HG02678 (cell line): Measurements from ENCODE around the gene CLIC6.
A peak's percentile ranks its signal among the peaks of the same experiment; 100 is the strongest.
"Not testable (repeated sequence)": the region's sequence is repeated elsewhere in the genome, so short reads cannot be mapped to it uniquely, and the experiment has no call there.

Source experiments
- ATAC-seq: cut with Tn5 transposase; IDR thresholded peaks from one replicate; pipeline ENCODE4 v1.9.1; 2021; ENCODE audit warnings: mild to moderate bottlenecking, moderate library complexity; ENCODE audit not compliant: unreplicated experiment

Gene CLIC6

GRCh38 chr21:34651642-34652041, 17.2 kb upstream of the CLIC6 start:
- no peak for ATAC-seq

- ATAC-seq = no peak
These were observed 15.3 kb upstream of the CLIC6 start for GRCh38 chr21:34653522-34653921.

- ATAC-seq = no peak
These were observed 6.9 kb upstream of the CLIC6 start for GRCh38 chr21:34661848-34662247.

- ATAC-seq = no peak
These were observed 1.0 kb upstream of the CLIC6 start for GRCh38 chr21:34667761-34668160.

GRCh38 chr21:34669149-34669879, 520 bp downstream of the CLIC6 start:
- ATAC-seq = peak; percentile 49

GRCh38 chr21:34669880-34670219, 1.1 kb downstream of the CLIC6 start:
- ATAC-seq = not testable (repeated sequence)

GRCh38 chr21:34670220-34670961, 1.6 kb downstream of the CLIC6 start:
- ATAC-seq = no peak

GRCh38 chr21:34670962-34671348, 2.2 kb downstream of the CLIC6 start:
- no peak for ATAC-seq

GRCh38 chr21:34671462-34671861, 2.7 kb downstream of the CLIC6 start:
- no peak for ATAC-seq

- no peak for ATAC-seq
These were observed 3.1 kb downstream of the CLIC6 start for GRCh38 chr21:34671891-34672290.

GRCh38 chr21:34673006-34673405, 4.2 kb downstream of the CLIC6 start:
- no peak for ATAC-seq

- ATAC-seq = no peak
These were observed 5.7 kb downstream of the CLIC6 start for GRCh38 chr21:34674468-34674867.

GRCh38 chr21:34675871-34676270, 7.1 kb downstream of the CLIC6 start:
- no peak for ATAC-seq

- no peak for ATAC-seq
These were observed 10.3 kb downstream of the CLIC6 start for GRCh38 chr21:34679051-34679450.

- no peak for ATAC-seq
These were observed 15.5 kb downstream of the CLIC6 start for GRCh38 chr21:34684174-34684876.

- ATAC-seq = no peak
These were observed 18.3 kb downstream of the CLIC6 start for GRCh38 chr21:34687065-34687464.

GRCh38 chr21:34687745-34688144, 19.0 kb downstream of the CLIC6 start:
- ATAC-seq = no peak

- no peak for ATAC-seq
These were observed 19.4 kb downstream of the CLIC6 start for GRCh38 chr21:34688145-34688544.

GRCh38 chr21:34688715-34689114, 19.9 kb downstream of the CLIC6 start:
- ATAC-seq = no peak

- ATAC-seq = no peak
These were observed 21.4 kb downstream of the CLIC6 start for GRCh38 chr21:34690041-34690792.

GRCh38 chr21:34690793-34691175, 22.0 kb downstream of the CLIC6 start:
- no peak for ATAC-seq
